ENCODE results near the gene ADCY10.

- TF ChIP-seq CTCF (IDR thresholded peaks at IDR 0.05; ENCODE audit: extremely low read depth in 1 of 2, insufficient read depth in 1 of 2, low read depth in 1 of 2, low read length in 2 of 2) (no peak), MYC (IDR thresholded peaks at IDR 0.05; ENCODE audit: low read depth, low read length) (no peak), MAX (IDR thresholded peaks at IDR 0.05; ENCODE audit: insufficient read depth, insufficient read length) (no peak), POLR2AphosphoS5 (IDR thresholded peaks at IDR 0.05; ENCODE audit: insufficient read depth, low read depth, low read length) (no peak), EZH2 (IDR thresholded peaks at IDR 0.05; ENCODE audit: borderline replicate concordance, low read depth, low read length, severe bottlenecking) (no peak), POLR2A (IDR thresholded peaks at IDR 0.05; ENCODE audit: low read depth, low read length) (no peak)
Observed at GRCh38 chr1:167815650-167816049, 98.3 kb downstream of the ADCY10 start.
